Endothelial cell of umbilical vein (primary cell): ENCODE data around the gene KBTBD13. TPM values are rescaled to one million over a fixed set of nuclear protein-coding genes. Genes with fewer than 3 reads are reported as not detected.

ENCODE experiments used
- BruUV-seq: library from RNA; stranded (reverse); fragments of 400-500 nt; replicated peaks from 2 replicates; lab custom pipeline; 2021; lab: Mats Ljungman, UMichigan
- CTCF ChIA-PET: fragments of 300-600, 350-600 bp; sonication (Branson Sonifier 250); formaldehyde crosslinking; loops from one replicate; lab custom pipeline; 2021; ENCODE audit warnings: antibody characterized with exemption, inconsistent platforms; lab: Charles Lee
- POLR2A ChIA-PET: fragments of 300-600, 350-600 bp; sonication (Branson Sonifier 250); formaldehyde crosslinking; loops from one replicate; lab custom pipeline; 2021; ENCODE audit warnings: antibody characterized with exemption, inconsistent platforms; lab: Charles Lee
- DNase-seq: peaks from one replicate; pipeline ENCODE4 v3.0.0-alpha.2; 2011; ENCODE audit warnings: low read depth, low spot score
- FAIRE-seq: peaks from 2 replicates; lab custom pipeline; 2011; peaks lifted over from hg19 to GRCh38; lab: Jason Lieb, UNC
- H2AFZ ChIP-seq: 2 replicates; pipeline ENCODE4 v1.6.0; 2012; ENCODE audit warnings: low read depth, low read length, control low read depth, inconsistent platforms
- H3K27ac ChIP-seq: 2 replicates; pipeline ENCODE4 v1.5.1; 2011; ENCODE audit warnings: low read depth, mild to moderate bottlenecking, control low read depth, low read length, moderate library complexity; ENCODE audit not compliant: insufficient read depth
- H3K27me3 ChIP-seq, 2 experiments: 2 replicates each; pipeline versions ENCODE4 v1.6.0 to v1.6.1; 2011; ENCODE audit warnings: low read length in 2 of 2, mixed read lengths in 1 of 2; ENCODE audit not compliant: control insufficient read depth in 2 of 2, insufficient read depth in 2 of 2
- H3K36me3 ChIP-seq, 2 experiments: 2 replicates in 1 of 2; 3 replicates in 1 of 2; pipeline ENCODE4 v1.5.1; 2011; ENCODE audit warnings: low read length in 2 of 2, mild to moderate bottlenecking in 1 of 2, moderate library complexity in 1 of 2; ENCODE audit not compliant: control insufficient read depth in 2 of 2, insufficient read depth in 2 of 2; ENCODE audit errors: extremely low read depth in 1 of 2
- H3K4me1 ChIP-seq: 3 replicates; pipeline ENCODE4 v1.5.1; 2011; ENCODE audit warnings: mild to moderate bottlenecking, low read length; ENCODE audit not compliant: control insufficient read depth, insufficient read depth; ENCODE audit errors: extremely low read depth
- H3K4me2 ChIP-seq: 2 replicates; pipeline ENCODE4 v1.6.1; 2011; ENCODE audit warnings: low read length, control low read depth, mixed read lengths; ENCODE audit not compliant: insufficient read depth
- H3K4me3 ChIP-seq, 3 experiments: fragments of 200-600 bp in 1 of 3; sonication (generic), shearing (Covaris generic) in 1 of 3; replicated peaks in 1 of 3; 2 replicates each; pipeline ENCODE4 v1.5.1; 2011 to 2016; ENCODE audit warnings: control low read depth in 3 of 3, low read length in 3 of 3, mild to moderate bottlenecking in 2 of 3, inconsistent platforms in 1 of 3, low read depth in 1 of 3, moderate library complexity in 1 of 3; ENCODE audit not compliant: insufficient read depth in 1 of 3
- H3K79me2 ChIP-seq: 2 replicates; pipeline ENCODE4 v1.6.0; 2012; ENCODE audit warnings: low read length, inconsistent platforms; ENCODE audit not compliant: control insufficient read depth, insufficient read depth
- H3K9ac ChIP-seq: replicated peaks from 2 replicates; pipeline ENCODE3; 2011; ENCODE audit warnings: low read length, control low read depth; ENCODE audit not compliant: insufficient read depth; ENCODE audit errors: extremely low read depth
- H3K9me1 ChIP-seq: replicated peaks from 3 replicates; pipeline ENCODE4 v1.6.0; 2011; ENCODE audit warnings: mild to moderate bottlenecking, low read length; ENCODE audit not compliant: control insufficient read depth, insufficient read depth; ENCODE audit errors: extremely low read depth
- H3K9me3 ChIP-seq: replicated peaks from 2 replicates; pipeline ENCODE4 v1.5.1; 2012; ENCODE audit warnings: low read length, inconsistent platforms; ENCODE audit not compliant: control insufficient read depth, insufficient read depth
- H4K20me1 ChIP-seq: replicated peaks from 2 replicates; pipeline ENCODE3; 2011; ENCODE audit warnings: mild to moderate bottlenecking, low read length; ENCODE audit not compliant: control insufficient read depth, insufficient read depth; ENCODE audit errors: extremely low read depth
- CTCF ChIP-seq, 2 donors: IDR thresholded peaks; 1 replicate in 1 of 2; 2 replicates in 1 of 2; pipeline ENCODE4 v1.5.1; 2011; ENCODE audit warnings: low read length in 2 of 2, mild to moderate bottlenecking in 2 of 2, moderate library complexity in 2 of 2, control low read depth in 1 of 2, inconsistent platforms in 1 of 2, low read depth in 1 of 2; ENCODE audit not compliant: insufficient read depth in 1 of 2; ENCODE audit errors: extremely low read depth in 1 of 2
- EZH2 ChIP-seq: IDR thresholded peaks from 2 replicates; pipeline ENCODE4 v1.6.1; 2012; ENCODE audit warnings: borderline replicate concordance, low read depth, mild to moderate bottlenecking, moderate library complexity, low read length, inconsistent platforms; ENCODE audit not compliant: severe bottlenecking
- FOS ChIP-seq: IDR thresholded peaks from 2 replicates; pipeline ENCODE4 v1.6.1; 2011; ENCODE audit warnings: mild to moderate bottlenecking, low read length, moderate library complexity, borderline replicate concordance; ENCODE audit not compliant: insufficient read depth
- GATA2 ChIP-seq: IDR thresholded peaks from 2 replicates; pipeline ENCODE4 v1.7.0; 2011; ENCODE audit warnings: low read depth, mild to moderate bottlenecking, moderate library complexity, mixed read lengths, low read length; ENCODE audit not compliant: insufficient read length, insufficient read depth
- JUN ChIP-seq: IDR thresholded peaks from 2 replicates; pipeline ENCODE4 v1.6.1; 2011; ENCODE audit warnings: borderline replicate concordance, low read depth; ENCODE audit not compliant: insufficient read length, insufficient read depth
- MAX ChIP-seq: IDR thresholded peaks from 2 replicates; pipeline ENCODE4 v1.6.1; 2011; ENCODE audit not compliant: insufficient read depth, insufficient read length
- MYC ChIP-seq: IDR thresholded peaks from one replicate; pipeline ENCODE4 v1.6.1; 2011; ENCODE audit warnings: mild to moderate bottlenecking, low read depth, low read length
- POLR2A ChIP-seq: IDR thresholded peaks from 2 replicates; pipeline ENCODE4 v1.6.1; 2012; ENCODE audit warnings: low read depth, mild to moderate bottlenecking, control low read depth, low read length
- POLR2AphosphoS5 ChIP-seq: IDR thresholded peaks from 2 replicates; pipeline ENCODE4 v1.6.1; 2012; ENCODE audit warnings: low read depth, mild to moderate bottlenecking, control low read depth, low read length, moderate library complexity; ENCODE audit not compliant: insufficient read depth
- dilution Hi-C: fragments of 300-500 bp; cut with MboI; formaldehyde crosslinking; loops from one replicate; pipeline ENCODE4 v1.15.0; 2019; ENCODE audit warnings: low sequenced_read_pairs; ENCODE audit not compliant: extremely low pct_ligation_motif_present
- intact Hi-C: fragments of 100-400 bp; cut with micrococcal nuclease; formaldehyde crosslinking; loops from one replicate; pipeline ENCODE4 v1.10.0; 2022
- polyA plus RNA-seq, 4 experiments: library from polyadenylated mRNA; depleted of rRNA in 3 of 4; stranded (reverse) in 3 of 4; unstranded in 1 of 4; fragments of >200 nt; gene quantifications; 2 replicates each; pipeline versions ENCODE4 v1.2.1 to v1.2.3, GENCODE V29; 2011 to 2012; ENCODE audit warnings: missing spikeins in 1 of 4
- total RNA-seq: library from RNA; stranded (reverse); gene quantifications from 2 replicates; pipeline ENCODE4 v1.2.3, GENCODE V29; 2021

KBTBD13 gene
- total and polyA plus RNA-seq, 2 donors (not counting 3 experiments of a cell fraction or from before 2014, with no cell fraction given), result not detected

- Histone ChIP-seq H3K4me1 (no peaks in the 10 kb centered on the region), H3K4me3 (no peak overlapping the region), H2AFZ (no peak overlapping the region), H3K36me3 (peaks cover 0 to 9% of the 10 kb centered on the region in 2 experiments), H3K79me2 (no peaks in the 10 kb centered on the region), H3K9ac (no peak overlapping the region), H3K27ac (no peak overlapping the region), H3K9me1 (no peaks in the 10 kb centered on the region), H3K27me3 (no peaks in the 10 kb centered on the region), H3K4me2 (no peak overlapping the region), H3K9me3 (no peaks in the 10 kb centered on the region), H4K20me1 (no peaks in the 10 kb centered on the region)
- TF ChIP-seq POLR2AphosphoS5, result no peak
- TF ChIP-seq MAX, result no peak
- TF ChIP-seq MYC, result no peak
- TF ChIP-seq JUN, result no peak
- no peak for TF ChIP-seq EZH2
- no peak for TF ChIP-seq POLR2A
- no peak for TF ChIP-seq GATA2
- TF ChIP-seq CTCF (IDR thresholded peaks at IDR 0.05; ENCODE audit: extremely low read depth in 1 of 2, insufficient read depth in 1 of 2, low read depth in 1 of 2, low read length in 2 of 2), result no peak
- TF ChIP-seq FOS, result no peak
- DNase-seq, result no peak
- dilution Hi-C loops, result no loop called here
- FAIRE-seq, result no peak
- CTCF ChIA-PET, result interaction anchor here (1.2 kb wide), 1 partner anchor 10 kb away, joined by 6 read pairs; no protein-coding TSS in a partner anchor
- BruUV-seq, result no TSS peak
- intact Hi-C loops, result no loop called here
- POLR2A ChIA-PET, result no interaction called here
Observed at GRCh38 chr15:65096481-65097385, 20.2 kb downstream of the KBTBD13 start.
